ENCODE results near the gene GABRP.

GRCh38 chr5:170846416-170846815, 62.9 kb downstream of the GABRP start:
- TF ChIP-seq, protein P1, sequence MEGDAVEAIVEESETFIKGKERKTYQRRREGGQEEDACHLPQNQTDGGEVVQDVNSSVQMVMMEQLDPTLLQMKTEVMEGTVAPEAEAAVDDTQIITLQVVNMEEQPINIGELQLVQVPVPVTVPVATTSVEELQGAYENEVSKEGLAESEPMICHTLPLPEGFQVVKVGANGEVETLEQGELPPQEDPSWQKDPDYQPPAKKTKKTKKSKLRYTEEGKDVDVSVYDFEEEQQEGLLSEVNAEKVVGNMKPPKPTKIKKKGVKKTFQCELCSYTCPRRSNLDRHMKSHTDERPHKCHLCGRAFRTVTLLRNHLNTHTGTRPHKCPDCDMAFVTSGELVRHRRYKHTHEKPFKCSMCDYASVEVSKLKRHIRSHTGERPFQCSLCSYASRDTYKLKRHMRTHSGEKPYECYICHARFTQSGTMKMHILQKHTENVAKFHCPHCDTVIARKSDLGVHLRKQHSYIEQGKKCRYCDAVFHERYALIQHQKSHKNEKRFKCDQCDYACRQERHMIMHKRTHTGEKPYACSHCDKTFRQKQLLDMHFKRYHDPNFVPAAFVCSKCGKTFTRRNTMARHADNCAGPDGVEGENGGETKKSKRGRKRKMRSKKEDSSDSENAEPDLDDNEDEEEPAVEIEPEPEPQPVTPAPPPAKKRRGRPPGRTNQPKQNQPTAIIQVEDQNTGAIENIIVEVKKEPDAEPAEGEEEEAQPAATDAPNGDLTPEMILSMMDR (IDR thresholded peaks at IDR 0.05): no peak
- TF ChIP-seq EP300 (IDR thresholded peaks at IDR 0.05): no peak
- TF ChIP-seq POLR2A (IDR thresholded peaks at IDR 0.05): no peak
